Smooth muscle cell (in vitro differentiated cells): ENCODE data around the gene CIROP. TPM values are rescaled to one million over a fixed set of nuclear protein-coding genes. Genes with fewer than 3 reads are reported as not detected.

Experiments
- DNase-seq: peaks from one replicate; lab custom pipeline; 2025; ENCODE audit not compliant: unreplicated experiment; lab: John Stamatoyannopoulos, UW
- H2AFZ ChIP-seq: fragments of 200-600 bp; sonication (generic); 2 replicates; pipeline ENCODE4 v1.6.0; 2016; ENCODE audit warnings: antibody characterized with exemption, low read depth, mild to moderate bottlenecking
- H3F3A ChIP-seq: fragments of 200-600 bp; sonication (generic); 2 replicates; pipeline ENCODE4 v1.6.0; 2017; ENCODE audit warnings: antibody characterized with exemption, low read depth
- H3K27ac ChIP-seq: fragments of 200-600 bp; sonication (generic); 2 replicates; pipeline ENCODE4 v1.5.1; 2016; ENCODE audit warnings: low read depth, mild to moderate bottlenecking
- H3K27me3 ChIP-seq: fragments of 200-600 bp; sonication (generic); 2 replicates; pipeline ENCODE4 v1.6.1; 2016; ENCODE audit warnings: low read depth, mild to moderate bottlenecking
- H3K36me3 ChIP-seq: fragments of 200-600 bp; sonication (generic); 2 replicates; pipeline ENCODE4 v1.5.1; 2016; ENCODE audit warnings: low read depth
- H3K4me1 ChIP-seq: fragments of 200-600 bp; sonication (generic); 2 replicates; pipeline ENCODE4 v1.5.1; 2016; ENCODE audit warnings: low read depth
- H3K4me2 ChIP-seq: fragments of 200-600 bp; sonication (generic); 2 replicates; pipeline ENCODE4 v1.6.0; 2016; ENCODE audit warnings: mild to moderate bottlenecking
- H3K4me3 ChIP-seq: fragments of 200-600 bp; sonication (generic); 2 replicates; pipeline ENCODE4 v1.5.1; 2016; ENCODE audit warnings: mild to moderate bottlenecking
- H3K79me2 ChIP-seq: fragments of 200-600 bp; sonication (generic); 2 replicates; pipeline ENCODE4 v1.6.0; 2016; ENCODE audit warnings: low read depth, mild to moderate bottlenecking
- H3K9ac ChIP-seq: fragments of 200-600 bp; sonication (generic); 2 replicates; pipeline ENCODE4 v1.6.0; 2016; ENCODE audit warnings: low read depth
- H3K9me3 ChIP-seq: fragments of 200-600 bp; sonication (generic); replicated peaks from 2 replicates; pipeline ENCODE4 v1.5.1; 2016; ENCODE audit warnings: low read depth
- H4K20me1 ChIP-seq: fragments of 200-600 bp; sonication (generic); 2 replicates; pipeline ENCODE4 v1.6.0; 2016; ENCODE audit warnings: low read depth
- WGBS: methylation state at CpG from one replicate; pipeline ENCODE4 v1.1.7; 2016; ENCODE audit warnings: low lambda C conversion rate; 5-methylcytosine and 5-hydroxymethylcytosine counted together
- polyA plus RNA-seq: library from polyadenylated mRNA; unstranded; fragments of >200 nt; fragmentation: Nextera tagmentation; extraction: Ambion mirVana; gene quantifications from 2 replicates; pipeline ENCODE4 v1.2.1, GENCODE V29; 2016
- total RNA-seq: library from RNA; depleted of rRNA; stranded (reverse); fragments of >200 nt; gene quantifications from 2 replicates; pipeline ENCODE4 v1.2.3, GENCODE V29; 2014
- TF ChIP-seq, protein P1 (sequence below): fragments of 200-600 bp; sonication (generic); IDR thresholded peaks from 2 replicates; pipeline ENCODE4 v1.5.1; 2017; ENCODE audit warnings: borderline replicate concordance, mild to moderate bottlenecking, antibody characterized with exemption; ENCODE audit not compliant: insufficient read depth, poor library complexity, severe bottlenecking

The CIROP gene
- total and polyA plus RNA-seq, 2 experiments from 2014 or later = not detected

DNA sequence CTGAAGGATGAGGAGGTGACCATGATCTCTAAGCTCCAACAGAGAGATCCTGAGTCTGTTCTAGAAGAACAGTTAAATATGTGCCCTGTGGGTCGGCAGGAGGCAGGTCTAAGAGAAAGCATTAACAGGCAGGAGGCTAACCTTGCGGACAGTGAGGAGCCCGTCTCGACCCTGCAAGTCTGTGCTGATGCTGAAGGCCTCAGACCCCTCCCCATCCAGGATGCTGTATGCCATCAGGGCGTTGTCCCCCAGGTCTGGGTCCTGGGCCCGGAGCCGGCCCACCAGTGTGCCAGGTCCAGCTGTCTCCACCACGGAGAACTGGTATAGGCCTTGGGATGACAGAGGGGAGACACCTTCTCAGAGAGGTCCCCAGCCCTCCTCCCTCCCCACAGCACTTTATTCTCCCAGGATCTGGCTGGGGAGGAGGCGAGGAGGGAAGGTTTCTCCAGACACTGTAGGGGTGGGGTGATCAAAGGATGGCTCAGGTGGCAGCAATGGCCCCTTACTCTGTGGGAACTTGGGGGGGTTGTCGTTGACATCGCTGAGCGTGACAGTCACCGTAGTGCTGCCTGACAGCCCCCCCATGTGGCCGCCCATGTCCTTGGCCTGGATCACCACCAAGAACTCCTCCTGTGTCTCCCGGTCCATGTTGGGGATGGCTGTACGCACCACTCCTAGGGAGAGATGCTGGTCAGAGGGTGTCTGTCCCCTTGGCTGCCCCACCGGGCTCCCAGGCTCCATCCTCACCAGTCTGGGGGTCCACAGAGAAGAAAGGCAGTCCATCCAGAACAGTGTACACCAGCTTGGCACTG, 50.6 kb downstream of the CIROP start:
- Histone ChIP-seq H3K27ac (no peak overlapping the region), H3F3A (peaks cover 11% of the 10 kb centered on the region), H2AFZ (no peak overlapping the region), H3K4me2 (no peak overlapping the region), H3K36me3 (no peaks in the 10 kb centered on the region), H3K4me1 (peaks cover 5% of the 10 kb centered on the region), H4K20me1 (no peaks in the 10 kb centered on the region), H3K9me3 (no peaks in the 10 kb centered on the region), H3K9ac (no peak overlapping the region), H3K79me2 (no peaks in the 10 kb centered on the region), H3K27me3 (no peaks in the 10 kb centered on the region), H3K4me3 (no peak overlapping the region)
- 84% methylated on average over 17 of the region's 17 CpGs for WGBS
- TF ChIP-seq, protein P1, sequence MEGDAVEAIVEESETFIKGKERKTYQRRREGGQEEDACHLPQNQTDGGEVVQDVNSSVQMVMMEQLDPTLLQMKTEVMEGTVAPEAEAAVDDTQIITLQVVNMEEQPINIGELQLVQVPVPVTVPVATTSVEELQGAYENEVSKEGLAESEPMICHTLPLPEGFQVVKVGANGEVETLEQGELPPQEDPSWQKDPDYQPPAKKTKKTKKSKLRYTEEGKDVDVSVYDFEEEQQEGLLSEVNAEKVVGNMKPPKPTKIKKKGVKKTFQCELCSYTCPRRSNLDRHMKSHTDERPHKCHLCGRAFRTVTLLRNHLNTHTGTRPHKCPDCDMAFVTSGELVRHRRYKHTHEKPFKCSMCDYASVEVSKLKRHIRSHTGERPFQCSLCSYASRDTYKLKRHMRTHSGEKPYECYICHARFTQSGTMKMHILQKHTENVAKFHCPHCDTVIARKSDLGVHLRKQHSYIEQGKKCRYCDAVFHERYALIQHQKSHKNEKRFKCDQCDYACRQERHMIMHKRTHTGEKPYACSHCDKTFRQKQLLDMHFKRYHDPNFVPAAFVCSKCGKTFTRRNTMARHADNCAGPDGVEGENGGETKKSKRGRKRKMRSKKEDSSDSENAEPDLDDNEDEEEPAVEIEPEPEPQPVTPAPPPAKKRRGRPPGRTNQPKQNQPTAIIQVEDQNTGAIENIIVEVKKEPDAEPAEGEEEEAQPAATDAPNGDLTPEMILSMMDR = peak; percentile 21
- DNase-seq = no peak

DNA sequence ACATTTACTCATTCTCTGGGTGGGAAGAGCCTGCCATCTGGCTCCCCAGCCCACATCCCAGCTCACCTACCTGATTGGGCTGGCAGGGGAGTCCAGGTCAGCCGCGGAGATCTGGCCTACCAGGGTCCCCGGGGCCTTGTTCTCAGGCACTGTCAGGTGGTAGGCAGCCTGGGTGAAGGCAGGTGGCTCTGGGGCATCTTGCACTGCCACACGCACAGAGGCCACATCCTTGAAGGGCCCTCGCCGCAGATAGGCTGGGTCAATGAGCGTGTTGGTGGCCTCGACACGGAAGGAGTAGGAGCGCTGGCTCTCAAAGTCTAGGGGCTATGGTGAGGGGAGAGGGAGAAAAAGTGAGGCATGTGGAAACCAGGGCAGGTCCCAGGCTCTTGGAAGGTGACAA, 51.4 kb downstream of the CIROP start:
- 97% methylated on average over 10 of the region's 10 CpGs for WGBS
- H3K36me3 ChIP-seq = no peaks in the 10 kb centered on the region
- H2AFZ ChIP-seq = no peak overlapping the region
- peaks cover 3% of the 10 kb centered on the region for H3F3A ChIP-seq
- DNase-seq = no peak
- H3K27ac ChIP-seq = no peak overlapping the region
- no peak overlapping the region for H3K4me2 ChIP-seq
- no peak overlapping the region for H3K9ac ChIP-seq
- H3K4me3 ChIP-seq = no peak overlapping the region
- H3K79me2 ChIP-seq = no peaks in the 10 kb centered on the region
- H3K9me3 ChIP-seq = no peaks in the 10 kb centered on the region
- no peaks in the 10 kb centered on the region for H3K27me3 ChIP-seq
- H3K4me1 ChIP-seq = peaks cover 5% of the 10 kb centered on the region
- no peaks in the 10 kb centered on the region for H4K20me1 ChIP-seq
- TF ChIP-seq, protein P1 = no peak

DNA sequence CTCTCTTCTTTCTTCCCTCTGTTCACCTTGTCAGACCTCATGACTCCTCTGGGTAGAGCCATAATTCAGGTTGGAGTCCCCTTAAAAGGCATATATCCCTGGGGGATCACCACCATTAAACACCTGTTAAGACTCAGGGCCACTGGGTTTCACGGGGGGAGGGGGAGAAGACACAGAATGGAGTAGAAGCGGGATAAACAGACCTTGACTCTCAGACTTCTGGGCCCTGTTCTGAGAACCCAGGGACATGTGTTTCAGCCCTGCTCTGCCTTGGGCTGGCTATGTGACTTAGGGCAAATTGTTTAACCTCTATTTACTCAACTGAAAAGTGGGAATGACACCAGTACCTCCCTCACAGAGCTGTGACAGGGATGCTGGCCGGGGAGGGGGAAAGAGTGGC, 52.1 kb downstream of the CIROP start:
- 89% methylated on average over 3 of the region's 3 CpGs for WGBS
- H3K4me3 ChIP-seq = no peak overlapping the region
- no peak for DNase-seq

More for the DNA sequence above, 52.1 kb downstream of the CIROP start:
- Histone ChIP-seq H2AFZ (no peak overlapping the region), H3K4me2 (no peak overlapping the region), H3K27ac (no peak overlapping the region), H3K36me3 (no peaks in the 10 kb centered on the region), H3K79me2 (no peaks in the 10 kb centered on the region), H3K9ac (no peak overlapping the region), H3K27me3 (no peaks in the 10 kb centered on the region), H4K20me1 (no peaks in the 10 kb centered on the region), H3F3A (no peaks in the 10 kb centered on the region), H3K9me3 (no peaks in the 10 kb centered on the region), H3K4me1 (peaks cover 5% of the 10 kb centered on the region)
- TF ChIP-seq, protein P1 = no peak
